HG02973 (cell line): Measurements from ENCODE around the gene DYNLRB2.

Experiments used
- ATAC-seq: cut with Tn5 transposase; IDR thresholded peaks from one replicate; pipeline ENCODE4 v1.9.1; 2021; ENCODE audit warnings: moderate library complexity; ENCODE audit not compliant: unreplicated experiment

The DYNLRB2 gene

DNA sequence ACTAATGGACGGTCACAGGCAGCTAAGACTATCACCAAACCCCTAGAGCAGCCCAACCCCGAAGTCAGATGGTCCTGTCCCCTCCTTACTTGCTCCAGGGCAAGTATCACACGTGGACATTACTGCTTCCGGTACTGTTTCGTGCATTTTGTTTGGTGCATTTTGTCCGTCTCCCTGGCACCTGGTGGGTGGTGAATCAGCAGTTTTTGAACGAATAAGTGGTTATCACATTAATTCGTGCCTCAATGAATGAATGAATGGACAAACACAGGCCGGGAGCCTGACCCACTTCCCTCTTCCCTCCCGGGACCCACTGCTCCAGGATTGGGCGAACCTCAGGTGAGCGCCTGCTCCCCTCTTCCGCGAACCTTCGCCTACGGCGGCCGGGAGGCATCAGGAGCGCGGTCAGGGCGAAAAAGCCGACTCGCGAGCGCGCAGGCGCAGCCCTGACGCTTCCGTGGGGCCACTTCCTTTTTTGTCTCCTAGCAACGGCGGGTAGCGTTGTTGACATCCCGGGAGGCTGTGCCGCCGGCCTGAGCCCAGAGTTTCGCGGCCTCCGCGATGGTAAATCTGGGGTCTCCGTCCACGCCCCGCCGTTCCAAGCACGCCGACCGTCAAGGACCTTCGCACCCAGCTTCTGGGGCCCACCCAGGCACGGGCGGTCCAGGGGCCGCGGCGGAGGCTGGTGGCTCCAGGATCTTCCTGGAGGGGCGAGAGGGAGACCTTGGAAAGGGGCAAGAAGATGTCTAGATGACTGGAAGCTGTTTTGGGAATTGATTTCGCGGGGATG is at the start of gene DYNLRB2:
Gene DYNLRB2 (plus strand): TSS at position 478 of the 790 bp plus-strand sequence. CDS start 84 bp downstream, at position 562.
- ATAC-seq, result peak; percentile 98

DNA sequence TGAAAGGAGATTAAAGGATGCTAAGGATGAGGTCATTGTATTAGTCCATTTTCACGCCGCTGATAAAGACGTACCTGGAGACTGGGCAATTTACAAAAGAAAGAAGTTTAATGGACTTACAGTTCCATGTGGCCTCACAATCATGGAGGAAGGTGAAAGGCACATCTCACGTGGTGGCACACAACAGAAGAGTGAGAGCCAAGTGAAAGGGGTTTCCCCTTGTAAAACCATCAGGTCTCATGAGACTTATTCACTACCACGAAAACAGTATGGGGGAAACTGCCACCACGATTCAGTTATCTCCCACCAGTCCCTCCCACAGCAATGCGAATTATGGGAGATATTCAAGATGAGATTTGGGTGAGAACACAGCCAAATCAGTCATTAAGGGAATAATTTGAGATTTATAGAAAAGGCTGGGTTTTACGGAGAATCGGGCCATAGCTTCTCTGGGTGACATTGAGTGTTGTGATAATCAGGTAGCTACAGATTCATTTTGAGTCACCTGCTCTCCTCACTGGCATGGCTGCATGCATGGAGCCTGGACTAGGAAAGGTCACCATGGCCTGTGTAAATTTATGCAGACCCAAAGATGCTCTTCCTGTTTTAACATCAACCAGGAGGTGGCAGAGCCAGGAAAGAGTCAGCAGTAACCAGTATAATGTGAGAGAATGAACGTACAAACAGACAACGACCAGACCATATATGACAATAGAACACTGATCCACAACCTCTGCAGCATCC is 40.5 kb upstream of the DYNLRB2 start:
- ATAC-seq, result no peak

DNA sequence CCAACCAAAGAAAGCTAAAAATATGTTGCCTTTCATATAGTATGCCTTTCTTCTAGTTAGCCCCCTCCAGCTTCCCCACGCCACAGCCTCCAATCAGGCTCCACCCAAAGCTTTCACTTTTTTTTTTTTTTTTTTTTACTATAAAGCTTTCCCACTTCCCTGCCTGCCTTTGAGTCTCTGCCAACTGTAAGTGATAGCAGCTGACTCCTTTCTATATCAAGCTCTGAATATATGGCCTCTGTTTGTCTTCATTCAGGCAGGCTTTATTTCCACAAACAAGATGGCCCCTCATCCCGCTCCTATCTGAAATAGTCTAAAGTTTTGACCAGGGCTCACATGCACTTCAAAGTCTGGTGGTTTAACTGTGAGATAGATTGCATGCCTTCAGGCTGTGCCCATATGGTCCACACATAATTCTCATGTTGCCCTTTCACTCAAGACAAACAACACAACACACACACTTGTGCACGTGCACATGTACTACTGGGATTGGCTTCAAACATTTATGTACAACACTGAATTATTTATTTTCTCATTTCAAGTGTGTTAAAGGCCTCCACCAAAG is 39.8 kb upstream of the DYNLRB2 start:
- ATAC-seq, result no peak

DNA sequence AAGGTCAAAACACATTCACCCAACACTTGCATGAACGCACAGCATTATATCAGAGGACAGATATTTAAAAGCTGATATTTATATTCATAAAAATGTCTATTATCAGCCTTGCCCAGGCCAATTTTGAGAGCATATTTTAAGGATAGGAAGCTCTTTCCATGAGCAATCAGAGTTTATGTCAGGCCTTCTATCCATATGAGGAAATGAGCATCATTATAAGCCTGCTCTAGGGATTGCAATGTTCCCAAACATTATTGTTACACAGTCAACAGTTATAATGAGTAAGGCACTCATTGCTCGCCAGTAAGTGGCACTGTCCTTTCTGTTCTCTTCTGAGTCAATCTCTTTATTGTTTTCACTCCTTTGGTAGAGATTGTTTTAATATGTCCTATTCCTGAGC is 37.7 kb upstream of the DYNLRB2 start:
- ATAC-seq, result no peak

DNA sequence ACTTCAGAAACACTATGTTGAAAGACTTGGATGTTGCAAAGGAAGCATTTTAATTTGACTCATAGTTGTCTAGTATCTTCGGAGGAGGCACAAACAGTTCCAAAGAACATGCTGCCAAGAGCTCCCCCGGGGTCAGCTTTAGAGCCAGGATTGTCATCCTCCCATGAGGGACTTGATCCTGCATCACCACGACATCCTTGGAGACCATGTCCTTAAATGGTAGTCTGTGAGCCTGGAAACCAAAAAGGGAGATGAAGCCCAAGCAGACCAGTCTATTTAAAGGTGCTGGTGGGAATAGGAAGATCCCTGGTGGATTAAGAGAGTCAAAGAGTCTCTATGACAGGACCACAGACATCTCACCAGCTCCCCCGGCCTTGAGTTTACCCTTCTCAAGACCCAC is 33.3 kb upstream of the DYNLRB2 start:
- no peak for ATAC-seq

DNA sequence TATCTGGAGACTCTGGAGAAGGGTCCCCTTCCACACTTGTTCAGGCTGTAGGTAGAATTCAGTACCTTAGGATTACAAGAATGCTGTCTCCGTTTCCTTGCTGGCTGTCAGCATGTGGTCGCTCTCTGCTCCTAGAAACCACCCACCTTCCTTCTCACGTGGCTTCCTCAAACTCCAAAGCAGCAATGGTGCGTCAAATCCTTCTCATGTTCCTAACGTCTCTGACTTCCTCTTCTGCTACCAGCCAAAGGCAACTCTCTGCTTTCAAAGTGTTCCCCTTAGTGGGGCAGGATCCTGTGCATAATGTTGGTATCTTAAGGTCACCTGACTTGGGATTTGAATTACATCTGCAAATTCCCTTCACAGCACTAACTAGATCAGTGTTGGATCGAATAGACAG is 30.9 kb upstream of the DYNLRB2 start:
- no peak for ATAC-seq

DNA sequence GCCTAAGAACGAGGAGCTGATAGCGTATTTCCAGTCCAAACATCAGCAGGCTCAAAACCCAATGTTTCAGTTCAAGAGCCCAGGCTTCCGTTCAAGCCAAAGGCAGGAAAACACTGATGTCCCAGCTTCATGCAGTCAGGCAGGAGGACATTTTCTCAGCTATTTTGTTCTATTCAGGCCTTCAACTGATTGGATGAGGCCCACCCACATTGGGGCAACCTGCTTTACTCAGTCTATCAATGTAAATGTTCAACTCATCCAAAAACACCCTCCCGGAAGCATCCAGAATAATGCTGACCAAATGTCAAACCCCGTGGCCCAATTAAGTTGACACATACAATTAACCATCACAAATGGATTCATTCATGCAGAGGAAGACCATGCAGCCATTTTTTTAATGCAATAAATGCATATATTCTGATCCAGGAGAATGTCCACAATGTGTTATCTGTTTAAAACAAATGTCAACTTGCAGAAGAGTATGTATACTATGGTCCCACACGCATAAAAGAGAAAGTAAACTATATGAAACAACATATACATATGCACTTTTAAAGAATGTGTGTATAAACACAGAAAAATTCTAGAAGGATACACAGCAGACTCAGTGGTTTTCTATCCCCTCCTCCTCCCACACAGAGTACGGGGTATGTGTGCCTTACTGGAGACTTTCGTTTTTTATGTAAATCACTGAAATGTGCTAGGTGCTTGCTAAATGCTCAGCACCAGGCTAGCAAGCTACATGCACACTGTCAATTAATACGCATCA is 28.8 kb upstream of the DYNLRB2 start:
- ATAC-seq, result no peak

DNA sequence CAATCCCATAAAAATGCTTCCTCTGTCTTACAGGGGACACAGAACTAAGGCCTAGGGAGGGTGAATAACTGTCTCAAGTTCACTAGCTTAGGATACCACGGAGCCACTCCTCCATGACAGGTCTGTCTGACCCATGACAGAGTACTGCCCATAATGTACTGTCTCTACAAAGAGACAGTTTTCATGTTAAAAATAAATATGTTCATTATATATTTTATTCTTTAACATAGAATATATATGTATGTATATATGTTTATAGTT is 28.3 kb upstream of the DYNLRB2 start:
- ATAC-seq, result no peak

DNA sequence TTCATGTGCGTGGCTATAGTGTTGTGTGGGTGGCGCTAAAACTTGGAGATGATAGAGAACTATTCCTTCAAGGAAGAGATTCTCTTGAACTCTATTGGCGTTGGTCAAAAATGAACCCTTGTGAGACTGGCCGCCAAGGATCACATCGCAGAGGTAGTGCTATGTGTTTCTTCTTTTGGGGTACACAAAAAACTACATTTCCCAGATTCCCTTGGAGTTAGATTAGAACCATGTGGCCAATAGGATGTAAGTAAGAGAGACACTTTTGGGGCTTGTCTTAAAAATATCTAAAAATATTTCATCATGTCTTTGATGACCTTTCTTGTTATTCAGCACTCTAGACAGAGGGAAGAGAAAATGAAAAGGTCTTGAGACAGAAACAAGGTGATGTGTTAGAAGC is 25.4 kb upstream of the DYNLRB2 start:
- ATAC-seq, result no peak

DNA sequence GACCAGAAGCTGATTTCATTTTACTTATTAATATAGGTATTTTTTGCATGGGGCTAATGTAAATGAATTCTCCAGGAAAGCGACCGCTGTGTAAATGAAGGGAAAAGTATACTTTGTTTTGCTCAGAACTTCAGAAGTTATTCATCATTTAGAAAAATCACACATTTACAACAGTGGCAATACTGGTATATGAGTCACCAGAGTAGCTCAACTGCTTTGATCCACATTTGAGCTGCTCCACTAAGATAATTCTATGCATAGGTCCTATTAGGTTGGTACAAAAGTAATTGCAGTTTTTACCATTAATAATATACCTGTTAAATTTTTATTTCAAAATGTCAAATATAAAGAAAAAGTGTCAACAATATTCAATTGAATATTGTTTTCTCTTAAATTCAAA is 22.9 kb upstream of the DYNLRB2 start:
- ATAC-seq, result no peak

DNA sequence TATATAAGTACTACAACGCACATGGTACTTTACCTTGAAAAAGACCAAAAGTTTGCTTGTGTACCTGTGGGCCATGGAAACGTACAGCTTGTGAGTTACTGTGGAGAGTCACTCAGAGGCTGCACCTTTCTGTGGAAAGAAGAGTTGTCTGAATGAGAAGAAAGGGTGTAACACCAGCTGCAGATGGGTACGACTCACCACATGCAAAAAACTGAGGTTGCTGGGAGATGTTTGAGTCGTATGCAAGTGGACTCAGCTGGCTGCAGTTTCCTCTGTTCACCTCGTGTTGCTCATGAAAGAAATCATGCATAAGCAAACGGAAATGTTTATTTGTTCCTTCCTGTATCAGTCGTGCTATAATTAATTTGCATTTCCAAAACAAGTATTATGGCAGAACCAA is 22.4 kb upstream of the DYNLRB2 start:
- no peak for ATAC-seq

DNA sequence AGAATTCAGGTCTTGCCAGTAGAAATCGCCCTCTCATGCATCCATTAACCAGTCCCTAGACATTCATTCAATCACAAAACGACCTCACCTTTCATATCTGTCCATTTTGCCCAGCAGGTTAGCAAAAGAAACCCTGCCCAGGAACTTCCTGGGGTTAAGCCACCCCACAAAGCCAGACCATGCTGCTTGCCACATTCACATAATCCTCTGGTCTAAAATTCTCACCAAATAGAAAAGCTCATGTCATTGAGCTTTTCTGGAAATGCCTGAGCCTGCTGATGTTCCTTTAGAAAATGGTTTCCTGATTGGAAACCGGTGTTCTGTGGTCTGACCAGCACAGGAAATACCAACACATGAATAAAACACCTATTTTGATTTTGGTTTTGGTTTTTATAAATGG is 21.6 kb upstream of the DYNLRB2 start:
- ATAC-seq, result no peak

DNA sequence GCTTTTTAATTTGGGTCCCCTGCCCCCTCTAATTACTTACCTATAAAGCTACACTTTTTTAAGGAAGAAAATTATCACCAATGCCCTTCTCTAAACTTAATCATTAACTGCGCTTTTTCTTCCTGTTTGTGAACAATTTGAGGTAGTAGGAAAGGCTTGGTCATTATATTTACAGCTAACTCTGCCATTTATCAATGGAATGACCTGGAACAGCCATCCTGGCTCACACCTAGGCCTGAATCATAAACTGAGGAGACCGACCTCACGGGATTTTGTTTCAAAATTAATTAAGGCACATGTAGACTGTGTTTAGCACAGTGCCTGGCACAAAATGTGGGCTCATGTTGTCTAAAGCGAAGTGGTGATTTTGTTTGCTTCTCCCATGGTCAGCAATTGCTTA is 15.4 kb upstream of the DYNLRB2 start:
- no peak for ATAC-seq

DNA sequence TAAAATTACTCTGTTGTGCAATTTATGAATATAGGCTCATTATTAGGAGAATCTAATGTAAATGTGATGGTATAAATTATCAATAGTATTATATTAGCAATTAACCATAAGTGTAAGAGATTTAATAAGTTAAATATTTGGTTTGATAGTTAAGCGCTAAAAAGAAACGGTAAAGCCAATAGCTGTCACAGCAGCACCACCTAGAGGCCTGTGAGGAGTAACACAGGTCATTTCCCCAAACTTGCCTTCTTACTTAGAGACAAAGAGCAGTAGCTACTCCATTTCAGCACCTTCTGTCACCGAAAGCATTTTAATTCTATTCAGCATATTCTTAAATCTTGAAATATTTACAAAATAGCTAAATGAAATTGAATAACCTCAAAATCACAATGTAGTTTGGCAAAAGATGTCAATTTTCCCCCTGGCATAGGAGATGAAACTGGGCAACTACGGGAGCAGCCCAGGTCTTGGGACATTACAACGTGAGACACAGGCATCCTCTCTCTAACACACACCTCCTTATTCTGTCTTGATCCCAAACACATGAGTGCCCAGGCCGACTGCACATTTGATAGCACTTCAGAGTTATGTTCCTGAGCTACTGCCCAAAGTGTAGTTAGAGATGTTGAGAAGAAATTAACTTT is 14.3 kb upstream of the DYNLRB2 start:
- ATAC-seq, result no peak

DNA sequence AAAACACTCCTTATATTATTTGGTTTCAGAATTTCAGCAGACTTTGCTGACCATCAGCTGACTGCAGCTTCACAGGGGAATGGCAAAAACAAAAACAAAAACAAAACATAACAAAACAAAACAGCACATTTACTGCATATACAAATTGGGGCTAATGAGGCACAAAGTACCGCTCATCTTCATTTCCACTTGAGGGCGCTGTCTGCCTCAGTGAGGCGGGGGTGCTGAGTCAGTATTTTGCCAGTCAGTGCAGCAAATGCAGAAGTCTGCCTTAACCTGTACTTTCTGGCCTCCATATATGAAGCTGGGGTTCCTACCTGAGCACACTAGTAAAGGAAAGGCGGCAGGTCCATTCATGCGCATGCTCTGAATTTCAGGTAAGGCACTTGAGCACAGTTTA is 13.5 kb upstream of the DYNLRB2 start:
- peak; percentile 54 for ATAC-seq

DNA sequence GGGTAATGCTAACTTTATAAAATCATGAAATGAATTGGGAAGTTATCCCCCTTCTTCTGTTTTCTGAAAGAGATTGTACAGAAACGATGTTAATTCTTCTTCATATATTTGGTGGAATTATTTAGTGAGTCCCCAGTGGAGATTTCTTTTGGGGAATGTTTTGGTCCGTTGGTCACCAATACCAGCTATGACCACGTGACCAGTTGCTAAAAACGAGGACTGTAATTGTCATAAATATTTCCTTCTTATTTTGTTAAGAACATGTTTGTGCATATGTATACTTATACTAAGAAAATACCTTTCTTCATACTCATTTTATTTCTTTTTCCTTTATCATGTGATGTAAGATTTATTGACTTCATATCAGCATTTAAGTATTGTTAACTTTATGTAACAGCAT is 10.3 kb upstream of the DYNLRB2 start:
- no peak for ATAC-seq

DNA sequence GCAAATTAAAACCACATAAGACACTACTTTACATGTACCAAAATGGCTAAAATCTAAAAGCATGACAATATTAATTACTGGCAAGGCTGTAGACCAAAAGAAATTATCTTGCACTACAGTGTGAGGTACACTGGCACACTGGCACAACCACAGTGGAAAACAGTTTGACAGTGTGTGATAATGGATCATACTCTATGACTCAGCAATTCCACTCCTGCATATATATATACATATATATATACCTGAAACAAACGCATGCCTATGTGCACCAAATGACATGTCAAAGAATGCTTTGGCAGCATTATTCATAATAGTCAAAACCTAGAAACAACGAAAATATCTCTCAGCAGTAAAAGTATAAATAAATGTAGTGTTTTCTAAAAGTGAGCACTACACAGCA is 4.6 kb upstream of the DYNLRB2 start:
- ATAC-seq, result no peak

DNA sequence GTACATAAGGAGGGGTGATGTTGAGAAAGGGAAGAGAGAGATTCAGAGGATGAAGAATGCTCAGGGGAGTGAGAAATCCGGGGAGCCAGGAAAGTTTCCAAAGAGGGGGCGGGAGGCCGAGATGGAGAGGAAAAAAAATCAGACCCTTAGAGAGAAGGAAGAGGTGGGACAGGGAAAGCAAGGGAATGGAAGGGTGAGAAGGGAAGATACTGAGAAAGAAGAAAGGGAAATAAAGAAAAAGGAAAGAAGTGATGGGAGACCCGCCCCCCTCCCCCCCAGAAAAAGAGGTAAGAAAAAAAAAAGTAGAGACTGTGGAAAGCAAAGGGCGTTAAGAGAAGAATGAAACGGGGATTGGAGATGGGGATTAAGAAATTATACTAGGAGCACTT is 507 bp downstream of the DYNLRB2 start:
- ATAC-seq, result no peak

DNA sequence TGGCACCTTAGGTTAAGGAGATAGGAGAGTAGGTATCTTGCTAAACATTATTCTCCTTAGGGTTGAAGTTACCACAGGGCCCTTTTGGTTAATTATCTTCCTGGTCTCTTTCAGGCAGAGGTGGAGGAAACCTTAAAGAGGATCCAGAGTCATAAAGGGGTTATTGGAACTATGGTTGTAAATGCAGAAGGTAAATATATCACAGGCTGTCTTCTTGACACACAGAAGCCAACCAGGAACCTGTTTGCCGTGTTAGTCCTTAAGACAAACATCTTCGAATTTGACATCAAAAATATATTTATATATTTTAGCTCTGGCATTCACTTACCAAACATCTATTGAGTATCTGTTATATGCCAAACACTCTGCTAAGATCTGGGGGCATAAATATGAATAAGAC is 2.4 kb downstream of the DYNLRB2 start:
- no peak for ATAC-seq

DNA sequence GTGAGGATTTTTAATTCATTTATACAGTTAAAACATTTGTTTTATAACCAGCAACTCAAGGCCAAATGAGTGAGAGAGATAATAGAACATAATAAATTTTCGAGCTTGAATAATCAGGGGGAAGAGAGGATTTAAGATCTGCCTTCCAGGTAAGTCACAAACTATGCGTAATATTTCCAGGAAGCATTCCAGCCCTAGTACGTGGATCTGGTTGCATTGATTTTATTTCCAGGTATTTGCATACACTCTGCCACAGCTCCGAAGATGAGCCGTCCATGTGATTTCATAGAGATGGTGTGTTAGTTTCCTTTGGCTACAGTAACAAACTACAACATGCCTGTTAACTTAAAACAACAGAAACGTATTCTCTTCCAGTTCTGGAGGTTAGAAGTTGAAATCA is 3.5 kb downstream of the DYNLRB2 start:
- ATAC-seq, result no peak

DNA sequence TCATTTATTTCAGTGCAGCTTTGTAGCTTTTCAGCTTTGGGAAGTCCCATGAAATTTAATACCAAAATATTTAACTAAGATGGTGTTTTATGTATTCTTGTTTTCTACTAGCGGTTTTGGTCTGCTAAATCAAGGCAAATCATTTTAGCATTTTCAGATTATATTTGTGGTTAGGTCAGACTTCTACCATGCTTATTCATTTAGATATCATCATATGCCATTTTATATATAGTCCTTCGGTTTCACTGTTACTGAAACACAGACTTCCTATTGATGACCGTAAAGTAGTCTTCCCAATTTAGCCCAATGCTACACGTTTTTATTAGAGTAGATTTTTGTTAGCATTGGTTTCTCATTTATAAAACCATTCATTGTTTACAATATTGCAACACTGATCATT is 5.5 kb downstream of the DYNLRB2 start:
- ATAC-seq, result no peak
